Gastroesophageal sphincter (tissue), 3 donors: ENCODE measurements around the gene KREMEN1.

Experiments used
- CTCF ChIP-seq, 4 experiments: fragments of 200-600 bp in 2 of 4; fragments of 450-650 bp in 2 of 4; sonication (generic) in 1 of 4; IDR thresholded peaks; one replicate each; pipeline ENCODE4 v1.5.1; 2017 to 2019; ENCODE audit warnings: antibody characterized with exemption in 4 of 4, mild to moderate bottlenecking in 2 of 4, moderate library complexity in 2 of 4
- EP300 ChIP-seq: sonication (generic); formaldehyde crosslinking; IDR thresholded peaks from one replicate; pipeline ENCODE4 v1.6.1; 2017; ENCODE audit warnings: antibody characterized with exemption, mild to moderate bottlenecking
- POLR2A ChIP-seq, 2 donors: fragments of 450-650 bp; IDR thresholded peaks; one replicate each; pipeline ENCODE4 v1.6.1; 2017; ENCODE audit warnings: antibody characterized with exemption in 2 of 2, mild to moderate bottlenecking in 2 of 2, moderate library complexity in 1 of 2
- POLR2AphosphoS5 ChIP-seq: sonication (generic); formaldehyde crosslinking; IDR thresholded peaks from one replicate; pipeline ENCODE4 v1.6.1; 2017; ENCODE audit warnings: antibody characterized with exemption

GRCh38 chr22:29207562-29208501 lies 135.0 kb downstream of the KREMEN1 start:
- TF ChIP-seq POLR2AphosphoS5 (no peak), CTCF (IDR thresholded peaks at IDR 0.05) (no peak), EP300 (no peak), POLR2A (IDR thresholded peaks at IDR 0.05) (no peak)
